Right cardiac atrium (tissue), 5 donors: ENCODE measurements around the gene P2RY13. TPM values are rescaled to one million over a fixed set of nuclear protein-coding genes. Genes with fewer than 3 reads are reported as not detected.

Experiments used
- ATAC-seq, 2 donors: fragments of 200-7000 bp; cut with Tn5 transposase; one replicate each; pipeline versions ENCODE4 v1.8.0 to v1.9.1; 2020; ENCODE audit warnings: moderate library complexity in 2 of 2, mild to moderate bottlenecking in 1 of 2
- DNase-seq, 3 donors: peaks; one replicate each; pipeline ENCODE4 v3.0.0-alpha.2; 2020
- H3K27ac ChIP-seq: one replicate; pipeline ENCODE4 v1.5.1; 2013; ENCODE audit warnings: mild to moderate bottlenecking, low read length, control low read depth, moderate library complexity
- H3K27me3 ChIP-seq: one replicate; pipeline ENCODE4 v1.6.1; 2013; ENCODE audit not compliant: control insufficient read depth, insufficient read depth
- H3K4me1 ChIP-seq: one replicate; pipeline ENCODE4 v1.6.1; 2013; ENCODE audit warnings: low read length; ENCODE audit not compliant: control insufficient read depth, insufficient read depth
- H3K4me3 ChIP-seq: one replicate; pipeline ENCODE4 v1.5.1; 2013; ENCODE audit warnings: low read length, control low read depth
- H3K9me3 ChIP-seq: one replicate; pipeline ENCODE4 v1.6.1; 2013; ENCODE audit warnings: low read length; ENCODE audit not compliant: control insufficient read depth
- WGBS: extraction: QIAGEN DNeasy Blood & Tissue Kit; methylation state at CpG from one replicate; pipeline ENCODE4 v1.1.7; 2013; 5-methylcytosine and 5-hydroxymethylcytosine counted together
- intact Hi-C, 4 donors: fragments of 100-400 bp; cut with DNase I; formaldehyde crosslinking; loops; one replicate each; pipeline versions ENCODE4 v1.11.0 to v1.14.0; 2022 to 2023
- polyA plus RNA-seq: library from polyadenylated mRNA; stranded (reverse); fragments of 200-250 nt; gene quantifications from one replicate; pipeline ENCODE4 v1.2.3, GENCODE V29; 2013
- total RNA-seq, 4 donors: library from RNA; stranded (reverse); fragmentation: NEBNext Ultra II Directional; extraction: Animal tissue kit (Norgen Biotek cat#: 25700); gene quantifications; one replicate each; pipeline ENCODE4 v1.2.1, GENCODE V29; 2021
- donor health status: healthy with polysubstance abuse.
- donor health status: DM: no; HTN: yes; CAD: no.
- donor health status: DM: no; HTN: no; CAD: no.
- donor health status: DM: no; HTN: yes; CAD: no; lungs with severe emphysema.
- donor health status: DM: yes; HTN: yes; CAD: no.

P2RY13 gene
- total and polyA plus RNA-seq, 5 donors, result 0.29 to 2.1 (median 1.4) TPM

DNA sequence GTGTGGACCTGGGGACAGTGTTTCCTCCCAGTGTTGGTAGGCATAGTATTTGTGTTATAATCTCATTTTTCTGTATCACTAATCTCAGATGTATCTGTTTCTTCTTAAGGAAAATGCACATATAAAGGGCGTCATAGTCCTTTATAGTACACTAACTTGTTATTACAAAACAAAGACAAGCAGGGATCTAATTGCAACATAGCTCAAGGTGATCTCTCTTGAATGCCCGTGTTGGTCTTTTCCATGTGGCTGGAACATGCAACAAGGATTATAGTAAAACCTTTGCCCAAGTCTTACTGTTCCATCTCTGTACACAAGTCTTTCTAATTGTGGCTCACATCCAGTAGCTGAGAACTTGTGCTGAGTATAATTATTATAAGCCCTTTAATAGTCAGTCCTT, 9.2 kb downstream of the P2RY13 start:
- Histone ChIP-seq H3K4me1 (no peaks in the 10 kb centered on the region), H3K27me3 (no peaks in the 10 kb centered on the region), H3K27ac (no peak overlapping the region), H3K9me3 (no peaks in the 10 kb centered on the region), H3K4me3 (no peak overlapping the region)
- intact Hi-C loops, result no loop called here
- ATAC-seq, result no peak
- 87% methylated on average over 2 of the region's 2 CpGs for WGBS
- DNase-seq, result no peak

DNA sequence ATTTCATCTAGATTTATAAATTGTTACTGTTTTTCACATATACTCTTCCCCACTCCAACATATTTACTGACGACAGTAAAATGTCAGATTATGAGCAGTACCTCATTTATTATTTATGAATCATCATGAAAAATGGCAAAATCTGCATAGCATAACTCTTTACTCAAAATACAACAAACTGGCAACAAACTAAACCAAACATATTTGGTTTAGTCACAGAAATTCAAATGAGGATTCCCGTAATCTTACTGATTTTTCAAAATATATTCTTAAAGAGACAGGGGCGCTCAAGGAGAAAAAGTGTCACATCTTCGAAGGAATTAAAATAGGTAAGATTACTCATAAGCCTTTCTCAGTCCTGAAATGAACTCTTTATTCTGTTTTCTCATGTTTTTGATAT, 9.7 kb downstream of the P2RY13 start:
- Histone ChIP-seq H3K27ac (no peak overlapping the region), H3K4me3 (no peak overlapping the region), H3K27me3 (no peaks in the 10 kb centered on the region), H3K9me3 (no peaks in the 10 kb centered on the region), H3K4me1 (no peaks in the 10 kb centered on the region)
- DNase-seq (no peak), ATAC-seq (no peak)
- intact Hi-C loops, result no loop called here
- 92% methylated on average over 4 of the region's 4 CpGs for WGBS

- no peaks in the 10 kb centered on the region for H3K9me3 ChIP-seq
- no peaks in the 10 kb centered on the region for H3K27me3 ChIP-seq
- no peaks in the 10 kb centered on the region for H3K4me1 ChIP-seq
- no peak overlapping the region for H3K4me3 ChIP-seq
- DNase-seq (no peak), ATAC-seq (no peak)
- WGBS, result 86% methylated on average over 7 of the region's 7 CpGs
- no peak overlapping the region for H3K27ac ChIP-seq
- intact Hi-C loops, result no loop called here
Measured at GRCh38 chr3:151318991-151319390, 10.4 kb downstream of the P2RY13 start.

GRCh38 chr3:151318313-151318712, 11.0 kb downstream of the P2RY13 start:
- H3K27ac ChIP-seq, result no peak overlapping the region
- no peak for DNase-seq

DNA sequence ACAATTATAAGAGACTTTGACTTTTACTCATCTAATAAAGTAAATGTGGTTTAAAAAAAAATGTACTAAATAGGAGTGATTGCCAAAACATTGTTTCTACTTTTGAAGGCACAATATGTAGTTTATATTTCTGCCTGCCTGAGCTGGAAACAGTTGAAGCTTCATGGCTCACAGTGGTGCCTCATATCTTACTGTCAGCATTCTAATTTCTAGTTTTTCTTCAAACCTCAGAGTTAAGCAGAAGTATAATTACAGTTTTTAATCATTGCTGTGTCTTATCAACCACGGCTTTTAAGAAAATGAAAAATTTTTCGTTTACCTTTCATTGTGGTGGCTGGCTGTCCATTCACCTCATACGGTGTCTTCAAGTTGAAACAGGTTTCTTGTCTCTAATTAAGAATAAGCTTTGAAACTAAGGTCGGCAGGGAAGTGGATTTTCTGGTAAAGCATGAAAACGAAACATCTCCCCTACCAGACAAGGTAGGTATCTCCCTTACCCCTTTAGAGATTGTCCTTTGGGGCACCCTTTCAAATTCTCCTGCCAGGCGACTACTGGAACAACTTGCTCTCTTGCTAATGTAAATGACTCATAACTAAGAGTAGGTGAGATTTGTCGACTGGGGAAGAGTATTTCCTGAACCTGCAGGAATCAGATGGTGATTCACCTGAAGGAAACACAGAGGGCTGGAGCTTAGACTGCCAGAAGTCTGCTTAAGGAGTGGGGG, 12.9 kb downstream of the P2RY13 start, which contains the start of gene GPR87:
GPR87 (minus strand) TSS at position 554 of the 725 bp plus-strand sequence. CDS start 16,720 bp downstream, outside the sequence.
- 75% methylated on average over 7 of the region's 7 CpGs for WGBS
- H3K27ac ChIP-seq, result no peak within 1 kb of the TSS
- intact Hi-C loops, result no loop called here
- no peaks in the 10 kb centered on the region for H3K4me1 ChIP-seq
- no peak within 1 kb of the TSS for H3K4me3 ChIP-seq
- DNase-seq (no peak), ATAC-seq (no peak)
- no peaks in the 10 kb centered on the region for H3K9me3 ChIP-seq
- no peaks in the 10 kb centered on the region for H3K27me3 ChIP-seq

More at GRCh38 chr3:151318313-151318712, 11.0 kb downstream of the P2RY13 start:
- ATAC-seq, result no peak
- Histone ChIP-seq H3K4me1 (no peaks in the 10 kb centered on the region), H3K27me3 (no peaks in the 10 kb centered on the region), H3K4me3 (no peak overlapping the region), H3K9me3 (no peaks in the 10 kb centered on the region)
- intact Hi-C loops, result no loop called here

DNA sequence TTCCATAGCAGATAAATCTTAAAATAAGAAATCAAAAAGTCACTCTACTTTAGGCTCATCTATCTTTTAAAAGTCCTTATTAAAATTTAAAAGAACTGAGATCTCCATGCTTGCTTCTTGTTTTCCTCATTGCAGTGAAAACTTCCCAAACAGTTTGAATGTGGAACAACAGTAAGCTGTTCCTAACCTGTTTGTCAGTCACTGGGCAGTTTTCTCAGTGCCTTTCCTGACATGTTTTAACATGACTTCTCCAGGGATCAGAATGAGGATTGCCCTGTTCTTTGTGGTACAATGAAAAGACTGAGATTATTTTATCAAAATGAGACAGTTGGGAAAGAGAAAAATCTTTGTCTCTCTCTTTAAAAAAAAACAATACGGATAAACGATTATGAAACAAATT, 13.5 kb downstream of the P2RY13 start:
- no peaks in the 10 kb centered on the region for H3K4me1 ChIP-seq
- intact Hi-C loops, result no loop called here
- H3K27me3 ChIP-seq, result no peaks in the 10 kb centered on the region
- ATAC-seq (no peak), DNase-seq (no peak)
- H3K9me3 ChIP-seq, result no peaks in the 10 kb centered on the region
- H3K4me3 ChIP-seq, result no peak overlapping the region
- 76% methylated on average over 2 of the region's 2 CpGs for WGBS
- no peak overlapping the region for H3K27ac ChIP-seq

DNA sequence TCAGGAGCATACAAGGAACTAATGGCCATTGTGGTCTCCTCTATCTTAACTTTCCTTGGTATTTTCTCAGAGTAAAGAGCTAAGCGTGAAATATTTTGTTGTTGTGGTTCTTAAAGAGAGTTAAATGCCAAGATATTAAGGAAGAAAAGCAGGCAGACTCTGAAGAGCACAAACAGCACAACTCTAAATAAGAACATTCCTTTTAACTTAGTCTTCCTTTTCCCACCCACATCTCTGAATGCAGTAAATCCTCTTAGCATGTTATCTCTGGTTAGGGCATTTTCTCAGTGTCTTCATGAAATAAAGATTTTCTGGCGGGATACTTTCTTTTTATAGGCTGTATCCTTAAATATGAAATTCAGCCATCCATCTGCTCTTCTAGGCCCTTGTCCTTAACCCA, 14.2 kb downstream of the P2RY13 start:
- 80% methylated on average over 2 of the region's 2 CpGs for WGBS

GRCh38 chr3:151314593-151314992, 14.8 kb downstream of the P2RY13 start:
- H3K27ac ChIP-seq, result no peak overlapping the region
- no peak for DNase-seq
- WGBS, result 95% methylated on average over 5 of the region's 5 CpGs
- intact Hi-C loops, result no loop called here
- H3K9me3 ChIP-seq, result no peaks in the 10 kb centered on the region
- ATAC-seq, result no peak
- H3K4me1 ChIP-seq, result no peaks in the 10 kb centered on the region
- H3K4me3 ChIP-seq, result no peak overlapping the region
- no peaks in the 10 kb centered on the region for H3K27me3 ChIP-seq

More for the DNA sequence above, 14.2 kb downstream of the P2RY13 start:
- Histone ChIP-seq H3K27ac (no peak overlapping the region), H3K9me3 (no peaks in the 10 kb centered on the region), H3K27me3 (no peaks in the 10 kb centered on the region), H3K4me1 (no peaks in the 10 kb centered on the region), H3K4me3 (no peak overlapping the region)
- no peak for ATAC-seq
- DNase-seq, result no peak
- intact Hi-C loops, result no loop called here

DNA sequence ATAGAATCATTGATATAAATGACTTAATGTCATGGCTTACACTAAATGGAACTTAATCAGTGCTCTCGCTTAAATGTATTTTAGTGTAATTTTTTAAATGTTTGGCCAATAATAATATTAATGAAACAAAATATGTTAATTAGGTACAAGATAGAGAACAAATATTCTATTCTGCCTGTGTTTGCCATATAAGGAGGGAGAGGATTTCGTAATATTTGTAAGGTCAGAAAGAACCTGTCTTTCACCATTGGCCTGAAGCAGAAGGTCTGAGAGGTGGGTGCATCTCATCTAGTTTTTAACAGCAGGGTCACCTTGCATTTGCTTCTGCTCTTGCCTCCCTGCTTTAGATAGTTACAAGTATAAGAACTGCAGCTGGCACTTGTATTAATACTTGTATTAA, 15.2 kb downstream of the P2RY13 start:
- intact Hi-C loops, result no loop called here
- Histone ChIP-seq H3K9me3 (no peaks in the 10 kb centered on the region), H3K4me3 (no peak overlapping the region), H3K27me3 (no peaks in the 10 kb centered on the region), H3K27ac (no peak overlapping the region), H3K4me1 (no peaks in the 10 kb centered on the region)
- DNase-seq (no peak), ATAC-seq (no peak)
- WGBS, result 96% methylated on average over 2 of the region's 2 CpGs

GRCh38 chr3:151312972-151313371, 16.4 kb downstream of the P2RY13 start:
- ATAC-seq (no peak), DNase-seq (no peak)
- no peak overlapping the region for H3K27ac ChIP-seq
- WGBS, result 94% methylated on average over 3 of the region's 3 CpGs
- intact Hi-C loops, result no loop called here
- H3K4me1 ChIP-seq, result no peaks in the 10 kb centered on the region
- no peaks in the 10 kb centered on the region for H3K9me3 ChIP-seq
- H3K4me3 ChIP-seq, result no peak overlapping the region
- no peaks in the 10 kb centered on the region for H3K27me3 ChIP-seq

- no peak overlapping the region for H3K4me3 ChIP-seq
- DNase-seq (no peak), ATAC-seq (no peak)
- H3K9me3 ChIP-seq, result no peaks in the 10 kb centered on the region
- WGBS, result 97% methylated on average over 2 of the region's 2 CpGs
- no peak overlapping the region for H3K27ac ChIP-seq
- H3K4me1 ChIP-seq, result peaks cover 1% of the 10 kb centered on the region
- H3K27me3 ChIP-seq, result no peaks in the 10 kb centered on the region
- intact Hi-C loops, result no loop called here
Measured at GRCh38 chr3:151309566-151309965, 19.8 kb downstream of the P2RY13 start.
